Left cardiac atrium (tissue), 4 donors: ENCODE results near the gene CUL5. TPM values are rescaled to one million over a fixed set of nuclear protein-coding genes. Genes with fewer than 3 reads are reported as not detected.
A peak's percentile ranks its signal among the peaks of the same experiment; 100 is the strongest.
"Not testable (repeated sequence)": the region's sequence is repeated elsewhere in the genome, so short reads cannot be mapped to it uniquely, and the experiment has no call there.

Experiments used
- ATAC-seq, 2 donors: fragments of 200-7000 bp; cut with Tn5 transposase; one replicate each; pipeline ENCODE4 v1.9.1; 2020; ENCODE audit warnings: mild to moderate bottlenecking in 2 of 2, moderate library complexity in 2 of 2
- DNase-seq: peaks from one replicate; pipeline ENCODE4 v3.0.0-alpha.2; 2020
- intact Hi-C, 2 donors: fragments of 100-400 bp; cut with DNase I; formaldehyde crosslinking; loops; one replicate each; pipeline versions ENCODE4 v1.14.1 to v1.15.1; 2022 to 2023
- total RNA-seq, 2 donors: library from RNA; stranded (reverse); fragmentation: NEBNext Ultra II Directional; extraction: Animal tissue kit (Norgen Biotek cat#: 25700); gene quantifications; one replicate each; pipeline ENCODE4 v1.2.1, GENCODE V29; 2021
- donor health status: DM: no; HTN: yes; CAD: no.
- donor health status: DM: no; HTN: yes; CAD: no; lungs with severe emphysema.
- donor health status: DM: yes; HTN: yes; CAD: no.
- donor health status: Dilated cardiomyopathy.

The CUL5 gene
- total RNA-seq, 2 donors from 2014 or later, result 37.9 to 40.5 TPM

DNA sequence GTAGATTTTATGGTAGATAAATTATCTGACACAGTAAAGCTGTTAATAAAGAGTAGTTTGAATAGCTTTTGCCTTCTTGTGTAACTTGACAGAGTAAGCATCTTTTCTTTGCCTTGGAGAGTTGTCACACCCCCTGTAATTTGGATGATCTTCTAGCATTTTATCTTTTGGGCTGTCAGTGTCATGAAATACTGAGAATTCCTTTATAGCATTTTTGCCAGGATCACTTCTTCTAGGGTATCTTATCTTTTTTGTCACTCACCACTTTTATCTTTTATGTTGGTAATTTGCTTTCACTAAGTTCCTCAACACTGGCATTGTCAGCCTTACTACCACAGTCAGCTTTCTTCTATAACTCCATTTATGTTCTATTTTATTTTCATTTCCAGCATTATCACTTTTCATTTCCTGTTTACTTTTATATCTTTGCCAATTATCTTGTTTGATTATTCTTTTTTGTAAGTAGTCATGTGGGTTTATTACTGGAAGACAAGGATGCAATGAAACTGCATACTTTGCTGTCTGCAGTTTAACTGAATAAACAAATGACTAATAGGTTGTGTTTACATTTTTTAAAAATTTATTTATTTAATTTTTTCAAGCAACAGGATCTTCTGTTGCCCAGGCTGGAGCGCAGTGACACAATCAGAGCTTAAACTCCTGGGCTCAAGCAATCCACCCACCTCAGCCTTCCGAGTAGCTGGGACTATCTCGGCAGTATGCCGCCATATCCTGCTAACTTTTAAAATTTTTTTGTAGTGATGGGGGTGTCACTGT, 84.6 kb downstream of the CUL5 start:
- ATAC-seq (peak in 1 of 2 donors; percentile 30), DNase-seq (no peak)
- intact Hi-C loops, result no loop called here

DNA sequence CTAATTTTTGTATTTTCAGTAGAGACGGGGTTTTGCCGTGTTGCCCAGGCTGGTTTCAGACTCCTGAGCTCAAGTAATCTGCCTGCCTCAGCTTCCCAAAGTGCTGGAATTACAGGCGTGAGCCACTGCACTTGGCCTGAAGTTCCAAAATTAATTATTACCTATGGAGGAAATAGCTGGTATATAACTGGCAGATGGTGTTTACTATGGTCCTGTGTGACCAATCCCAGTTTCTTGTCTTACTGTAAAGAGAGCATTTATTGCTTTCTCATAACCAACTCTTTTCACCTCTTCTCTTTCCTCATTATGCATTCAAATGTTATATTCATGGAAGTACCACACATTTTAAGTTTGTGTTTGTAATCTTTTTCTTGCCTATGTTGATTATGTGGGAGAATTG, 88.5 kb downstream of the CUL5 start:
- no peak for ATAC-seq
- intact Hi-C loops, result no loop called here
- no peak for DNase-seq

DNA sequence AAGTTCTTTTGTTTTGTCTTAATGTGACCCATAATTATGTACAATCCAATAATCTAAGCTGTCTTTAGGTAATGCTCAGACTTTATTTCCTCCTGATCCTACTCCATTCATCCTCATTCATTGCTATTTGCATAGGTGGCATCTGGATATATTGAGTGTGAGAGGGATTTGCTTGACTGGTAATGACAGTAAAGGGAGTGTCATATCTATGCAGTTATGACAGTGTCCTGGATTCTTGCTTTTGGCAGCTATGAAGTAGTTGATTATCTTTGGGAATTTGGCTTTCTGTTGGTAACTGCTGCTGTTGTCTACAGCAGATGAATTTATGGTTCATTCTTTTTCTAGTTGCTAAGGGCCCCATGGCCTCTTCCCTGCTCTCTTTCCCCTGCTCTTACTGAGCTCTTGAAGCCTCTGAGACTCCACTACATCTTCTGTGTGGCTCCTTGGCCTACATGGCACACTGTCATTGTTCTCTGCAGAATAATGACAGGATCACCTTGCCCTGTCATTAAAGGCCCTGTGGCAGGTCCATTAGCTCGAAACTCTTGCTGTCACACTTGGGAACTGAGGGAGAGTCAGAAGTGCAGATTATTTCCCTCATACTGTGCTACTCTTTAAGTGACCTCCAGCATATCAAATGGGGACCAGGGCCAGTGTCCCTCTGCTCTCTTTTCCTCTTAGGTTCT, 92.5 kb downstream of the CUL5 start:
- DNase-seq, result no peak
- ATAC-seq, result peak; percentile 71 to 78
- intact Hi-C loops, result no loop called here

DNA sequence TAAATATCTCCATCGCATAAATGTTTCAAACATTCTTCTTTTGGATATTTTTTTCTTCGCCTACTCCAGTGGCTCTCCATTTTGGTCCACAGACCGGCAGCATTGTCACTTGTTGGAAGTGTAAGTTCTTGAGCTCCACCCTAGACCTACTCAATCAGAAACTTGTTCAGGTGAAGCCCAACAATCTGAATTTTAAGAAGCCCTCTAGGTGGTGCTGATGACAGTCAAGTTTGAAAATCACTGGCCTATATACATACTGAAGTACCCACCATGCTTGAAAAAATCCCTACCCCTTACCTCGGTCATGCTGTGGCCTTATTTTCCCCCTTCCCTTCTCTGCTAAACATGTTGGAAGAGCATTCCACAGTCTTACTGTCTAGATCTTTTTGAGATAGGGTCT, 102.4 kb downstream of the CUL5 start:
- intact Hi-C loops, result no loop called here
- DNase-seq (no peak), ATAC-seq (no peak)

DNA sequence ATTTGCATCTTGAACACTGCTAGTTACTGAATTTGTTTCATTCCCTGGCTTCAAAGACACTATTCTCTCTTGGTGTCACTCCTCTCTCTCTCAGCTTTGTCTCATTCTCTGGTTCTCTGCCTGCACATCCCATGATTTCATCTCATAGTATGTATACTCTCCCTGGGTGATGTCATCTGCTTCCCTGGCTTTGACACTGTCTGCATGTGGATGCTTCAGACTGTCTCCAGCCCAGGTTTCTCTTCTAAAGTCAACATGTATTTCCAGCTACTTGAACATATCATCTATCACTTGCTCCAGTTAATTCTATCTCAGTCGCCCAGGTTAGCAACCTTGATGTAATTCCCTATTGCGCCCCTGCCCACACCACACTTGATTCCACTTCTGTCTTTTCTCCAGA, 103.4 kb downstream of the CUL5 start:
- ATAC-seq (no peak), DNase-seq (no peak)
- intact Hi-C loops, result no loop called here

DNA sequence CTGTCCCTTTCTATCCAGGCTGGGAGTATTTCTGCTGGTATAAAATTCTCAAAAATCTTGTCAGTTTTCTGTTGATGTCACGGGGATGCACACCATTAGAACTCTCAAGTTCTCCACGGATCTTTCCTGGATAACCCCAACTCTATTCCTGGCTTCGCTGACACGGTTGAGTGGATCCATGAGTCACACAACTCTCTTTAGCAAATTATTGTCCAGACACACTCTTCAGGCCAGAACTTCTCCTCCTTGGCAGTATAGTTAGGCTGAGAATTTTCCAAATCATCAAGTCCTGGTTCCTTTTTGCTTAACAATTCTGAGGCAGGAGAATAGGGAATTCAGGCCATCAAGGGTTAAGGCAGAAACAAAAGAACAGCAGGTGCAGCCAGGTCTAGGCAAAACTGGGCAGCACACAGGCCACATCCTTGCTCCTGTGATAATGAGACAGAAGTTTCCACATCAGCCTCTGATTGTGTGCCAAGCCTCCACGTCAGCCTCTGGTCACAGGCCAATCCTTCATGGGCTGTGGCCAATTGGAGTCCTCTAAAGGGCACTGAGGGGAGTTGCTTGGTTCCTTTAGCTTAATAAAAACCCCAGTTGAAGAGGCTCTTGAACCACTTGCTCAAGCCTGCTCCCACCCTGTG, 106.9 kb downstream of the CUL5 start:
- intact Hi-C loops, result loop anchor here in 1 of 2 donors (2.0 kb wide), 1 partner anchor 107 kb away; the partner anchor contains the start of genes ATM and NPAT
- DNase-seq, result peak; percentile 85
- peak; percentile 90 for ATAC-seq

DNA sequence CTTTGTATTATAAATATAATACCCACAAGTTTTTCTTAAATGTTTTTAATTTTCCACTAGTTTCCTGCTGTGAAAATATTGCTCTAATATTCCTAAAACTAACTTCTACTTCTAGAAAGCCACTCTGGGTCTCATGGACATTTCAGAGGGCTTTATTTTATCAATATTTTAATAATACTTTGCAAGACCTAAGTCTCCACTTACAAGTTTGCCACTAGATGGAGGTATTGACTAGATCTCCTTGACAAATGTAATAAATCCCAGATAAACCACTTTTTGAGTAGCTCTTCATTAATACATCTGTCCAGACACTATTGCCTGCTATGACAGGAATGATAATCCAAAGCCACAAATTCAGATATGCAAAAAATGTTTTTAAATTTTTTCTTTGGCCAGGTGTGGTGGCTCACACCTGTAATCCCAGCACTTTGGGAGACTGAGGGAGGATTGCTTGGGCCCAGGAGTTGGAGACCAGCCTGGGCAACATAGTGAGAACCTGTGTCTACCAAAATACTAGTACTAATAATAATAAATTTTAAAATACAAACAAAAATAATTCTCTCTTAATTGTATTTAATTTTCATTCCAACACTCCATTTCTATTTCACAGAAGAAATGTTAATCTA, 109.2 kb downstream of the CUL5 start:
- no peak for ATAC-seq
- intact Hi-C loops, result loop anchor here in 1 of 2 donors (2.0 kb wide), 1 partner anchor 105 kb away; the partner anchor contains the start of genes ATM and NPAT
- no peak for DNase-seq

DNA sequence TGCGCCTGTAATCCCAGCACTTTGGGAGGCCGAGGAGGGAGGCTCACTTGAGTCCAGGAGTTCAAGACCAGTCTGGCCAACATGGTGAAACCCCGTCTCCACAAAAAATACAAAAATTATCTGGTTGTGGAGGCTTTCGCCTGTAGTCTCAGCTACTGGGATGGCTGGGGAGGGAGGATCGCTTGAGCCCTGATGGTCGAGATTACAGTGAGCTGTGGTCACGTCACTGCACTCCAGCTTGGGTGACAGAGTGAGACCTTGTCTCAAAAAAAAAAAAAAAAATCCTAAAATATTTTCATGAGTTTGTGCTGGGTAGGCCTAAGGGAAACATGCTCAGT, 112.2 kb downstream of the CUL5 start:
- peak in 1 of 2 donors; percentile 1 for ATAC-seq
- DNase-seq, intact Hi-C loops: not testable (repeated sequence)

DNA sequence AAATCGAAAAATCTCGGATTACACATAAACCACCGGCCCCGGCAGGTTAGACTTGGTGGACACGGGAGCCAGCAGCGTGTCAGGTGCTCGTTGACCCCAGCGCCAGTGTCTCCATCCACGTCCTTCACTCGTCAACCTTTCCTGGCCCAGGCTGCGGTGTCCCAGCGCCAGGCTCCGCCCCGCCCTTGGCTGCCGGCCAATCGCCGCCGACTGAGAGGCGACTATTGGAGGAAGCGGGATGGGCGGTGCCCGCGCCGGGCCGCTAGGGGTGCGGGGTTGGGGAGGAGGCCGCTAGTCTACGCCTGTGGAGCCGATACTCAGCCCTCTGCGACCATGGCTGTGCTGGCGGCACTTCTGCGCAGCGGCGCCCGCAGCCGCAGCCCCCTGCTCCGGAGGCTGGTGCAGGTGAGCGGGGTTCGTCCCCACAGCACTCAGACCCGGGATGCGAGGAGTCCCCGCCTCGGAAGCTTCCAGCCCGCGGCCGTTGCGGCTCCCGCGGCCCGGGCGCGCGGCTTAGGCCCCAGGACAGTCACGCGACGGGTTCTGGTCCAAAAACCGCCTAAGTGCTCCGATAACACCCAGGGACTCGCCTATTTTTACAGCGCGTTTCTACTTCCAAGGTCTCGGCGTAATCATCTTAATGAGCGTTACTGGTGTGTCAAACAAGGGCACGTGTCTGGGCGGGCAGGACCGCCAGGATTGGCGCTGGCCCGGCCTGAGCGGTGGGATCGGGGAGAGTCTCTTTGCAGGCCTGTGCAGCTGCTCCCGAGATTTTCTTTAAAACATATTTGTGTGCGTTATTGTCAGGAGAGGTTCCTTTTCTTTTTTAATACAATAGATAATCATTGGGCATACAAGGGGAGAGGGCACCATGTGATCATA, 112.8 kb downstream of the CUL5 start, which contains the start of gene ACAT1:
Gene ACAT1, plus strand, starts transcription at position 294 of the 882 bp plus-strand sequence. Its CDS starts 40 bp downstream, at position 334.
- DNase-seq (peak; percentile 98), ATAC-seq (peak; percentile 97)
- intact Hi-C loops, result no loop called here

DNA sequence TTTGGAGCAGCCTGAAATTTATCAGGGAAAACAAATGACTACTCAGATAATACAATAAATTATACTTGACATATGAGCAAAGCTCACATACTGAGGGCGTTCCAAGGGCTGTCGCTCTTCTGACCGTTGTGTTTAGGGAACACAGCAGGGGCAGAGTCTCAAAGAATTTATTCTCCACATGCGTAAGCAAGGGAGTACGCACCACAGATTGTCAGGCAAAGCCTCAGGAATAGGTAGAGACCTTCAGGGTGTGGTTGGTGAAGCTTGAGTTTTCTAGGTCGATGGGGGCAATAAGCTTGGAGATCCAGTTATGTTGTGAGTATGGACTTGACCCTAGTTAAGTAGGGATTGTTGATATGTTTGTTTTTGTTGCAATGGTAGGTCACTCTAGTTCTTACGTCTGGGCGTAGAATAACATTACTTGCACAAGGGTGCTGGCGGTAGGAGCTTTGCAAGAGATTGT, 113.5 kb downstream of the CUL5 start:
- intact Hi-C loops, result no loop called here
- no peak for DNase-seq
- peak; percentile 13 to 21 for ATAC-seq

DNA sequence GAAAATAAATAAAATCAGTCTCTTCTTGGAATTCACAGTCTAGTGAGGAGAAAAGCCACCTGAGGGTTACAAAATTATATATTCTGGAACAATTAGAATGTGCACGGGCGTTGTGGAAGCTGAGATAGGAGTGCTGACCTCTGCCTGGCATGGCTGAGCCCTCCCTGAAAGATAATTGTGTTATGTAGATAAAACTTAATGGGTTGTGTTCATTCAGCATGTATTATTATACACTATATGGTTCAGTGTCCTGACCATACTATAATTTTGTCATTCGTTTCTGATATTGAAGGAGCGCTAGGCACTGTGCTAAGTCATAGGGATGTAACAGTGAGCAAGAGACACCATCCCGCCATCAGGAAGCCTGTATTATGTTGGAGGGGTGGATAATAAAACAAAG, 116.4 kb downstream of the CUL5 start:
- DNase-seq (no peak), ATAC-seq (no peak)
- intact Hi-C loops, result no loop called here

DNA sequence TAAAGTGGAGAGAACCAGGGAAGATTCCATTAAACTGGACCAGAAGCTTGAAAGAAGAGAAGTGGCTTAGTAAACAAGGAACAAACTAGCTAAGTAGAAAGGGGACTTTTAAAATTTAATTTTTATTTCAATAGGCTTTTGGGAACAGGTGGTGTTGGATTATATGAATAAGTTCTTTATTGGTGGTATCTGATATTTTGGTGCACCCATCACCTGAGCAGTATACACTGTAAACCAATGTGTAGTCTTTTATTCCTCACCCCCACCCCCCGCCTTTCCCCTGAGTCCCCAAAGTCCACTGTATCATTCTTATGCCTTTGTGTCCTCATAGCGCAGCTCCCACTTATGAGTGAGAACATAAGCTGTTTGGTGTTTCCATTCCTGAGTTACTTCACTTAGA, 120.1 kb downstream of the CUL5 start:
- ATAC-seq (no peak), DNase-seq (no peak)
- intact Hi-C loops, result no loop called here

DNA sequence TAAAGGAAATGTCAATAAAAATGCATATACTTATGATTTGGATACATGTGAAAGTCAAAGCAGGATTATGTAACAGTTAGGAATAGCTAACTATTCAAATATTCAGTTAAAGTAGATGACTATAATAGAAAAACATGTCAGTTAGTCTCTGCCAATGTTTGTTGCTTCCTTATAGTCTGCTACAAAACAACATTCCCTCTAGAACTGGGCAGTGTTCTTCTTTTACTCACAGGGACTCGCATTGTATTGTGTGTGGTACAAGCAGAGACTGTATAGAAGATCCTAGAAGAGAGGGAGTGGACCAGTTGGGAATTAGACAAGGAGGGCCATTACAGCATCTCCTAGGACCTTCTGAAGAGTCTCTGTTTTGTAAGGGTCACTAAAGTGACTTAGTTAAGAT, 123.3 kb downstream of the CUL5 start:
- DNase-seq (no peak), ATAC-seq (no peak)
- intact Hi-C loops, result no loop called here

DNA sequence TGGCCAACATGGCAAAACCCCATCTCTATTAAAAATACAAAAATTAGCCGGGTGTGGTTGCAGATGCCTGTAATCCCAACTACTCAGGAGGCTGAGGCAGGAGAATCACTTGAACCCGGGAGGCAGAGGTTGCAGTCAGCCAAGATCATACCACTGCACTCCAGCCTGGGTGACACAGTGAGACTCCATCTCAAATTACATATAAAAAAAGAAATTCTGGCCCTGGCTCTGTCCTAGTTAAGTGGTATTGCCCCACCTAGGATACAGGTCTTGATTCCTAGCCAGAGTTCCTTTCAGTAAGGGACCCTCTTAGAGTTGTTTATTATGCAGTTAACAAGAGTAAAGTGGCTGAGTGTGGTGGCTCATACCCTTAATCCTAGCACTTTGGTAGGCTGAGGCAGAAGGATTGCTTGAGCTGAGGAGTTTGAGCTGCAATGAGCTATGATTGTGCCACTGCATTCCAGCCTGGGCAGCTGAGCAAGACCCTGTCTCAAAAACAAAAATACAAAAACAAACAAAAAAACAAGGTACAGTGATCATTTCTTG, 124.4 kb downstream of the CUL5 start:
- DNase-seq, ATAC-seq, intact Hi-C loops: not testable (repeated sequence)

DNA sequence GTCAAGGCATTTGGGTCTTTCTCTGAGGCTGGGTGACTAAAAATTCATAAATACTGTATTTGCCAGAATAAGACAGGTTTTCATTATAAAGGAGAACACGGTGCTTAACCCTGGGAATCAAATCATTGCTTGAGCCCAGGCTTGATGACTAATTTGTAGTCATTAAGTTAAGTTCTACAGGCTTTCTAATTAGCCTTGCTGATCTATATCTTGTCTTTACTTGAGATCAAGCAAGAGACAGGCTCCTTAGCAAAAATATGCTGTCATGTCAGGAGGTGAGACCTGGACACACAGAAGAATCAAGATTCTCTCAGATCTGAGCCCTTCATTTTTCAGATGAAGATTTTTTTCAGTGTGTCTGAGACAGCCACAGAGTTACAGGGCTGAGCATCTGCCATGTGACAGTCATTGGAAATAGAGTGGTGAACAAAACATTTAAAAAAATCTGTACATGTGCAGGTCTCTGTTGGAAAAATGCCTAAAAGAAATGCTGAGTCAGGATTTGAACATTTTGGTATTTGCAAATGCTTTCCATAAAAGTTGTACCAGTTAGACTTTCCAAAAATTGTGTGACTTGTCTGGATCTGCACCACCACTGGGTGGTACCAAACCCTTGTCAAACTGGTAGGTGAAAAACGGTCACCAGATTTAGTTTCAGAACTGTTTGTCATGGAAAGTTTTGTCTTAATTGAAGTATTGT, 127.3 kb downstream of the CUL5 start:
- intact Hi-C loops, result no loop called here
- DNase-seq (no peak), ATAC-seq (no peak)

DNA sequence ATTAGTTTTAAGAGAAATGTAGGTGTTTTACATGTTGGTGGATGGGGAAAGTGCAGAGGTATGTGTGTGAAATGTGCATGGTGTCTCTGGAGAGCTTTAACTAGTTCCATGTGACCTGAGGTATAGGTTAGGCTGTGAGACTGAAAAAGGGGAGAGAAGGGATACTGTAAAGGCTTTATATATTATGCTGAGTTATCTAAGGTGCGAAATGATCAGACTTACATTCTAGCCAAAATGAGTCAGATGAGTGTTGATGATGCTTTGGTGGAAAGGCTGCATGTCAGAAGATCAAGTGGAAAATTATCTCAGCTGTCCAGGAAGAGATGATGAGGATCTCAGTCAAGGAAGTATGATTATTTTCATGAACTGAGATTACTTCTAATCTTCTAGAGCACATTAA, 128.5 kb downstream of the CUL5 start:
- no peak for DNase-seq
- intact Hi-C loops, result no loop called here
- no peak for ATAC-seq

DNA sequence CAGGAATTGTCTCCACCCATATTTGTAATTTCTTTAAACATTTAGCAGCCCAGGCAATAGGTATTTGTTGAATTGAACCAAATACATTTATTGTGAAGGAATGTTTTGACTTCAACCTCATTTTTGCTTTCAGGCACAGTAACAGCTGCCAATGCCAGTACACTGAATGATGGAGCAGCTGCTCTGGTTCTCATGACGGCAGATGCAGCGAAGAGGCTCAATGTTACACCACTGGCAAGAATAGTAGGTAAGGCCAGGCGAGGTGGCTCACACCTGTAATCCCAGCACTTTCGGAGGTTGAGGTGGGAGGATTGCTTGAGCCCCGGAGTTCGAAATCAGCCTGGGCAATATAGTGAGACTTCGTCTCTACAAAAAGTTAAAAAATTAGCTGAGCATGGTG, 133.6 kb downstream of the CUL5 start:
- DNase-seq (no peak), ATAC-seq (no peak)
- intact Hi-C loops, result loop anchor here in 1 of 2 donors (10.0 kb wide), 1 partner anchor 132 kb away; no protein-coding TSS in a partner anchor

DNA sequence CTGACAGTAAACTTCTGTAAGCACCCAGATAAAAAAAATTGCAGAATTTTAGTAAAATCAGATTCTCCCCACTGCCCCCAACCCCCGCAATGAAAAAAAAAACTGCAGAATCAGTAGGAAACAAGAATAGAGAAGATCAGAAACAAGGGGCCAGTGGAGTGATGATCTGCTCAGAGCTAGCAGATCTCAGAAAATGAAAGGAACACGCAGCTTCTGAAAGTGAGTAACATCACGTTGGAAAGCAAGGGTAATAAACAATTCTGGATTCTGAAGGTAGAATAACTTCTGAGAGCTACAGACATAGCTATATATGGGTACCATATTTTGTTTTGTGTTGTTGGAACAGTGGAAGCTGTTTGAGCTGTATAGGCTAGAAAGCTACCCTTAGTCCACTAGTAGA, 135.9 kb downstream of the CUL5 start:
- ATAC-seq, result no peak
- intact Hi-C loops, result loop anchor here in 1 of 2 donors (10.0 kb wide), 1 partner anchor 130 kb away; no protein-coding TSS in a partner anchor
- DNase-seq, result no peak
